Spleen (tissue), 11 donors: ENCODE results near the gene SRGN. TPM values are rescaled to one million over a fixed set of nuclear protein-coding genes. Genes with fewer than 3 reads are reported as not detected.
A peak's percentile ranks its signal among the peaks of the same experiment; 100 is the strongest.

Source experiments
- DNase-seq: peaks from one replicate; pipeline ENCODE4 v3.0.0-alpha.2; 2020
- H3K27ac ChIP-seq, 8 donors: fragments of 200-600 bp; sonication (generic) in 7 of 8; 1 replicate in 4 of 8; 2 replicates in 4 of 8; pipeline versions ENCODE4 v1.5.0 to v1.8.0; 2016 to 2021; ENCODE audit warnings: inconsistent platforms in 4 of 8, mild to moderate bottlenecking in 4 of 8, moderate library complexity in 1 of 8
- H3K27me3 ChIP-seq, 7 donors: fragments of 200-600 bp; sonication (generic) in 6 of 7; replicated peaks in 1 of 7; 1 replicate in 4 of 7; 2 replicates in 3 of 7; pipeline versions ENCODE4 v1.5.0 to v1.8.0; 2016 to 2021; ENCODE audit warnings: inconsistent platforms in 3 of 7, mild to moderate bottlenecking in 1 of 7
- H3K36me3 ChIP-seq, 6 donors: fragments of 200-600 bp; sonication (generic) in 5 of 6; 1 replicate in 4 of 6; 2 replicates in 2 of 6; pipeline versions ENCODE4 v1.5.0 to v1.8.0; 2016 to 2021; ENCODE audit warnings: inconsistent platforms in 2 of 6
- H3K4me1 ChIP-seq, 6 donors: fragments of 200-600 bp; sonication (generic) in 5 of 6; 1 replicate in 3 of 6; 2 replicates in 3 of 6; pipeline versions ENCODE4 v1.5.0 to v1.8.0; 2016 to 2021; ENCODE audit warnings: inconsistent platforms in 3 of 6
- H3K4me3 ChIP-seq, 8 donors: fragments of 200-600 bp; sonication (generic) in 7 of 8; 1 replicate in 4 of 8; 2 replicates in 4 of 8; pipeline versions ENCODE4 v1.5.0 to v1.8.0; 2016 to 2021; ENCODE audit warnings: inconsistent platforms in 4 of 8, mild to moderate bottlenecking in 4 of 8, moderate library complexity in 2 of 8
- H3K9me3 ChIP-seq, 8 donors: fragments of 200-600 bp; sonication (generic) in 7 of 8; 1 replicate in 4 of 8; 2 replicates in 4 of 8; pipeline versions ENCODE4 v1.5.0 to v1.8.0; 2016 to 2021; ENCODE audit warnings: inconsistent platforms in 4 of 8
- CTCF ChIP-seq, 11 experiments: fragments of 200-600 bp in 7 of 11; fragments of 450-650 bp in 4 of 11; sonication (generic) in 4 of 11; IDR thresholded peaks in 8 of 11; conservative IDR thresholded peaks in 3 of 11; 1 replicate in 7 of 11; 2 replicates in 4 of 11; pipeline versions ENCODE4 v1.4.0 to v1.8.0; 2016 to 2021; ENCODE audit warnings: antibody characterized with exemption in 11 of 11, inconsistent platforms in 4 of 11, mild to moderate bottlenecking in 1 of 11
- POLR2A ChIP-seq, 3 donors: fragments of 450-650 bp; IDR thresholded peaks; one replicate each; pipeline ENCODE4 v1.5.1; 2017; ENCODE audit warnings: antibody characterized with exemption in 3 of 3, mild to moderate bottlenecking in 1 of 3
- POLR2AphosphoS5 ChIP-seq, 3 donors: sonication (generic); formaldehyde crosslinking; IDR thresholded peaks; one replicate each; pipeline ENCODE4 v1.5.1; 2017; ENCODE audit warnings: antibody characterized with exemption in 3 of 3
- whole genome bisulfite sequencing, 5 donors: extraction: QIAGEN DNeasy Blood & Tissue Kit in 3 of 5; methylation state at CpG; one replicate each; pipeline versions ENCODE4 v1.1.5 to v1.1.7; 2013 to 2018; 5-methylcytosine and 5-hydroxymethylcytosine counted together
- intact Hi-C: fragments of 100-400 bp; cut with DNase I; formaldehyde crosslinking; loops from one replicate; pipeline ENCODE4 v1.15.0; 2023; ENCODE audit warnings: low total_unique reads
- polyA plus RNA-seq, 3 donors: library from polyadenylated mRNA; stranded (reverse); fragments of 200-250 nt; gene quantifications; one replicate each; pipeline ENCODE4 v1.2.1, GENCODE V29; 2013
- total RNA-seq, 7 donors: library from RNA; depleted of rRNA in 3 of 7; stranded (reverse); fragments of >200 nt in 3 of 7; fragmentation: NEBNext Ultra II Directional in 4 of 7; extraction: Animal tissue kit (Norgen Biotek cat#: 25700) in 4 of 7; gene quantifications; one replicate each; pipeline versions ENCODE4 v1.1.0 to v1.2.1, GENCODE V29; 2016 to 2021
- donor health status: healthy with polysubstance abuse.
- donor health status: DM: no; HTN: no; CAD: no; lungs with moderate emphysema.
- donor health status: DM: no; HTN: no; CAD: no.
- donor health status: Bipolar disorder and iron deficiency.
- donor health status: healthy.
- donor health status: DM: no; HTN: no; CAD: no.
- donor health status: DM: yes; HTN: yes; CAD: no.

Gene SRGN
- total and polyA plus RNA-seq, 10 donors = 123 to 1,009 (median 505) TPM

GRCh38 chr10:69086001-69086509 lies 1.8 kb upstream of the SRGN start:
- peaks cover 5 to 71% (median 38%) of the 10 kb centered on the region in 6 donors for H3K4me1 ChIP-seq
- intact Hi-C loops = no loop called here
- peak overlapping the region; percentile 28 to 98 (median 92) for H3K27ac ChIP-seq
- H3K36me3 ChIP-seq = no peaks in the 10 kb centered on the region
- WGBS, 5 donors = 15 to 42% (median 28%) methylated on average over 9 of the region's 9 CpGs
- H3K27me3 ChIP-seq = no peaks in the 10 kb centered on the region
- DNase-seq = no peak
- H3K9me3 ChIP-seq = no peaks in the 10 kb centered on the region
- H3K4me3 ChIP-seq = peak overlapping the region in 3 of 8 donors; percentile 13 to 76 (median 27)
- no peak for TF ChIP-seq POLR2A (IDR thresholded peaks at IDR 0.05)
- TF ChIP-seq POLR2AphosphoS5 (IDR thresholded peaks at IDR 0.05) = peak in 1 of 3 donors; percentile 69
- TF ChIP-seq CTCF (IDR thresholded peaks at IDR 0.05 in 8 of 11, conservative IDR thresholded peaks at IDR 0.05 in 3 of 11) = no peak

DNA sequence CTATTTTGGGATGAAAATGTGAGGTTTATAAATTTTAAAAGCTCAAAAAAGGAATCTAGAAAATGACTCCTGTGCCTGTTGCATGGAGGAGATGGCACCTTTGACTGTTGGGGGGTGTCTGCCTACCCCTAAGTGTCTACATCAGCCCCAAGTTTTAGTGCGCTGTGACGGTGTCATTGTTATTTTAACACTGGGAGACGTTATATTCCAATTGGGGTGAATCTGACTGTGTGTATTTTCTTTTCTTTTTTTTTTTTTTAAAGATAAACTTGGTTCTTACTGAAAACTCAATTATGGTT lies 517 bp downstream of the SRGN start:
- Histone ChIP-seq H3K27me3 (no peaks in the 10 kb centered on the region), H3K36me3 (peaks cover 0 to 1% (median 0%) of the 10 kb centered on the region in 6 donors), H3K9me3 (no peaks in the 10 kb centered on the region), H3K4me3 (peak overlapping the region; percentile 22 to 76 (median 46)), H3K27ac (peak overlapping the region; percentile 62 to 98 (median 92)), H3K4me1 (peaks cover 9 to 95% (median 58%) of the 10 kb centered on the region in 6 donors)
- intact Hi-C loops = no loop called here
- DNase-seq = no peak
- TF ChIP-seq POLR2AphosphoS5 (IDR thresholded peaks at IDR 0.05) = no peak
- TF ChIP-seq POLR2A (IDR thresholded peaks at IDR 0.05) = no peak
- no peak for TF ChIP-seq CTCF (IDR thresholded peaks at IDR 0.05 in 8 of 11, conservative IDR thresholded peaks at IDR 0.05 in 3 of 11)
- WGBS, 5 donors = 20 to 27% (median 23%) methylated on average over 3 of the region's 3 CpGs

GRCh38 chr10:69088801-69089501 lies 1.0 kb downstream of the SRGN start:
- peak in 2 of 3 donors; percentile 33 to 86 for TF ChIP-seq POLR2AphosphoS5 (IDR thresholded peaks at IDR 0.05)
- no peak for TF ChIP-seq CTCF (IDR thresholded peaks at IDR 0.05 in 8 of 11, conservative IDR thresholded peaks at IDR 0.05 in 3 of 11)
- TF ChIP-seq POLR2A (IDR thresholded peaks at IDR 0.05) = peak in 2 of 3 donors; percentile 49 to 68
- DNase-seq = no peak
- intact Hi-C loops = no loop called here
- H3K36me3 ChIP-seq = peaks cover 0 to 6% (median 0%) of the 10 kb centered on the region in 6 donors
- no peaks in the 10 kb centered on the region for H3K27me3 ChIP-seq
- H3K9me3 ChIP-seq = no peaks in the 10 kb centered on the region
- peak overlapping the region; percentile 22 to 76 (median 46) for H3K4me3 ChIP-seq
- 26 to 42% (median 34%) methylated on average over 10 of the region's 10 CpGs for WGBS, 5 donors
- peak overlapping the region; percentile 62 to 98 (median 92) for H3K27ac ChIP-seq
- peaks cover 9 to 100% (median 64%) of the 10 kb centered on the region in 6 donors for H3K4me1 ChIP-seq
